ENCODE data around the gene SERTAD2.

DNA sequence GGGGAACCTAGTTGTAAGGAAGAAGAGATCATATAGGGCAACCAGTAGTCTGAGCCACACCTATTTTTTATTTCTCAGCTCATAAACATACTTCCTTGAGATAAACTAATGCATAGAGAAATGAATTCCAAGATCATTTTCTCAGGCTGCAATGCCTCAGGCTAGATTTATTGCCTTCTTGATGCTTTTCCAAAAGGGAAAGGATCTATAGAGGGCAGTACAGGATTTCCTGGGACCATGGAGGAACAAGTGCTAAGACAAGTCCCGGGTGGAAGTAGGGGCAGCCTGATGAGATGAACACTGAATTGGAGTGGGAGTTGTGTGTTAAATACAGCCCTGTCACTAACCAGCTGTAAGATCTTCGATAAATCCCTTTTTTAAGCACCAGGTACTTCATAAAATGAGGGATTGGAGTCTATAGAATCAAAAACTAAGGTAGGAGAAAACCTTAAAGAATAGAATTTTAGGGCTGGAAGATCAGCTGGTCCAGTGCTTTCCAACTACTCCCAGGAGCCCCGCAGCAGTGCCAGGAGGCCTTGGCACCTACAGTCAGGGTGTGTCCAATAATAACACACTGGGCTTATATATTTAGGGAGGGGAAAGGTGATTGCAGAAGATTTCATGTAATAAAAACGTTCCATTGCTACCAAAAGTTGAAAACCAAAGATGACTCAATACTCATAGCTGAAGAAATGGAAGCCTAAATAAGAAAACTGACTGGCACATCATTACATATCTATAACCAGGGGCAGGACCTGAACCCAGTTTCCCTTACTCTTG lies 58.1 kb downstream of the SERTAD2 start:
- TF ChIP-seq, protein P1, sequence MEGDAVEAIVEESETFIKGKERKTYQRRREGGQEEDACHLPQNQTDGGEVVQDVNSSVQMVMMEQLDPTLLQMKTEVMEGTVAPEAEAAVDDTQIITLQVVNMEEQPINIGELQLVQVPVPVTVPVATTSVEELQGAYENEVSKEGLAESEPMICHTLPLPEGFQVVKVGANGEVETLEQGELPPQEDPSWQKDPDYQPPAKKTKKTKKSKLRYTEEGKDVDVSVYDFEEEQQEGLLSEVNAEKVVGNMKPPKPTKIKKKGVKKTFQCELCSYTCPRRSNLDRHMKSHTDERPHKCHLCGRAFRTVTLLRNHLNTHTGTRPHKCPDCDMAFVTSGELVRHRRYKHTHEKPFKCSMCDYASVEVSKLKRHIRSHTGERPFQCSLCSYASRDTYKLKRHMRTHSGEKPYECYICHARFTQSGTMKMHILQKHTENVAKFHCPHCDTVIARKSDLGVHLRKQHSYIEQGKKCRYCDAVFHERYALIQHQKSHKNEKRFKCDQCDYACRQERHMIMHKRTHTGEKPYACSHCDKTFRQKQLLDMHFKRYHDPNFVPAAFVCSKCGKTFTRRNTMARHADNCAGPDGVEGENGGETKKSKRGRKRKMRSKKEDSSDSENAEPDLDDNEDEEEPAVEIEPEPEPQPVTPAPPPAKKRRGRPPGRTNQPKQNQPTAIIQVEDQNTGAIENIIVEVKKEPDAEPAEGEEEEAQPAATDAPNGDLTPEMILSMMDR (IDR thresholded peaks at IDR 0.05; ENCODE audit: insufficient read depth, low read length): no peak
- no peak for TF ChIP-seq GABPA (IDR thresholded peaks at IDR 0.05; ENCODE audit: low read depth)
- TF ChIP-seq, protein P2, sequence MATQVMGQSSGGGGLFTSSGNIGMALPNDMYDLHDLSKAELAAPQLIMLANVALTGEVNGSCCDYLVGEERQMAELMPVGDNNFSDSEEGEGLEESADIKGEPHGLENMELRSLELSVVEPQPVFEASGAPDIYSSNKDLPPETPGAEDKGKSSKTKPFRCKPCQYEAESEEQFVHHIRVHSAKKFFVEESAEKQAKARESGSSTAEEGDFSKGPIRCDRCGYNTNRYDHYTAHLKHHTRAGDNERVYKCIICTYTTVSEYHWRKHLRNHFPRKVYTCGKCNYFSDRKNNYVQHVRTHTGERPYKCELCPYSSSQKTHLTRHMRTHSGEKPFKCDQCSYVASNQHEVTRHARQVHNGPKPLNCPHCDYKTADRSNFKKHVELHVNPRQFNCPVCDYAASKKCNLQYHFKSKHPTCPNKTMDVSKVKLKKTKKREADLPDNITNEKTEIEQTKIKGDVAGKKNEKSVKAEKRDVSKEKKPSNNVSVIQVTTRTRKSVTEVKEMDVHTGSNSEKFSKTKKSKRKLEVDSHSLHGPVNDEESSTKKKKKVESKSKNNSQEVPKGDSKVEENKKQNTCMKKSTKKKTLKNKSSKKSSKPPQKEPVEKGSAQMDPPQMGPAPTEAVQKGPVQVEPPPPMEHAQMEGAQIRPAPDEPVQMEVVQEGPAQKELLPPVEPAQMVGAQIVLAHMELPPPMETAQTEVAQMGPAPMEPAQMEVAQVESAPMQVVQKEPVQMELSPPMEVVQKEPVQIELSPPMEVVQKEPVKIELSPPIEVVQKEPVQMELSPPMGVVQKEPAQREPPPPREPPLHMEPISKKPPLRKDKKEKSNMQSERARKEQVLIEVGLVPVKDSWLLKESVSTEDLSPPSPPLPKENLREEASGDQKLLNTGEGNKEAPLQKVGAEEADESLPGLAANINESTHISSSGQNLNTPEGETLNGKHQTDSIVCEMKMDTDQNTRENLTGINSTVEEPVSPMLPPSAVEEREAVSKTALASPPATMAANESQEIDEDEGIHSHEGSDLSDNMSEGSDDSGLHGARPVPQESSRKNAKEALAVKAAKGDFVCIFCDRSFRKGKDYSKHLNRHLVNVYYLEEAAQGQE (IDR thresholded peaks at IDR 0.05; ENCODE audit: insufficient replicate concordance, low read depth): no peak
- TF ChIP-seq POLR2AphosphoS5 (IDR thresholded peaks at IDR 0.05; ENCODE audit: low read depth): no peak
- no peak for TF ChIP-seq SPI1 (IDR thresholded peaks at IDR 0.05; ENCODE audit: borderline replicate concordance, low read depth)
